Immature natural killer cell (primary cell): ENCODE results near the gene AATF. TPM values are rescaled to one million over a fixed set of nuclear protein-coding genes. Genes with fewer than 3 reads are reported as not detected.
A peak's percentile ranks its signal among the peaks of the same experiment; 100 is the strongest.

ENCODE experiments used
- DNase-seq, 3 donors: peaks; one replicate each; pipeline ENCODE4 v3.0.0; 2022; ENCODE audit warnings: mixed read lengths in 1 of 3
- H3K27ac Mint-ChIP-seq, 6 donors: one replicate each; pipeline ENCODE4 v1.8.0; 2020; ENCODE audit warnings: mixed read lengths in 6 of 6, mild to moderate bottlenecking in 5 of 6, inconsistent platforms in 4 of 6, moderate library complexity in 3 of 6
- H3K27me3 Mint-ChIP-seq, 3 donors: one replicate each; pipeline ENCODE4 v1.8.0; 2020 to 2021; ENCODE audit warnings: low read depth in 3 of 3, mild to moderate bottlenecking in 3 of 3, mixed read lengths in 3 of 3, moderate library complexity in 3 of 3, inconsistent platforms in 1 of 3
- H3K36me3 Mint-ChIP-seq, 3 donors: one replicate each; pipeline ENCODE4 v1.8.0; 2020; ENCODE audit warnings: mixed read lengths in 3 of 3, inconsistent platforms in 2 of 3, mild to moderate bottlenecking in 2 of 3
- H3K4me1 Mint-ChIP-seq, 2 donors: one replicate each; pipeline ENCODE4 v1.8.0; 2020; ENCODE audit warnings: inconsistent platforms in 2 of 2, mild to moderate bottlenecking in 2 of 2, mixed read lengths in 2 of 2, moderate library complexity in 1 of 2
- H3K4me3 Mint-ChIP-seq, 5 donors: one replicate each; pipeline ENCODE4 v1.8.0; 2020; ENCODE audit warnings: mild to moderate bottlenecking in 5 of 5, mixed read lengths in 5 of 5, inconsistent platforms in 3 of 5, moderate library complexity in 3 of 5
- H3K9me3 Mint-ChIP-seq, 6 donors: one replicate each; pipeline ENCODE4 v1.8.0; 2020; ENCODE audit warnings: mild to moderate bottlenecking in 6 of 6, mixed read lengths in 6 of 6, inconsistent platforms in 4 of 6, moderate library complexity in 3 of 6
- polyA plus RNA-seq, 3 donors: library from polyadenylated mRNA; unstranded; fragments of 300-500 nt; fragmentation: Illumina TruSeq; gene quantifications; one replicate each; pipeline ENCODE4 v1.2.3, GENCODE V29; 2021

AATF gene
- polyA plus RNA-seq, 3 donors from 2014 or later: 54.2 to 109 (median 61.0) TPM

DNA sequence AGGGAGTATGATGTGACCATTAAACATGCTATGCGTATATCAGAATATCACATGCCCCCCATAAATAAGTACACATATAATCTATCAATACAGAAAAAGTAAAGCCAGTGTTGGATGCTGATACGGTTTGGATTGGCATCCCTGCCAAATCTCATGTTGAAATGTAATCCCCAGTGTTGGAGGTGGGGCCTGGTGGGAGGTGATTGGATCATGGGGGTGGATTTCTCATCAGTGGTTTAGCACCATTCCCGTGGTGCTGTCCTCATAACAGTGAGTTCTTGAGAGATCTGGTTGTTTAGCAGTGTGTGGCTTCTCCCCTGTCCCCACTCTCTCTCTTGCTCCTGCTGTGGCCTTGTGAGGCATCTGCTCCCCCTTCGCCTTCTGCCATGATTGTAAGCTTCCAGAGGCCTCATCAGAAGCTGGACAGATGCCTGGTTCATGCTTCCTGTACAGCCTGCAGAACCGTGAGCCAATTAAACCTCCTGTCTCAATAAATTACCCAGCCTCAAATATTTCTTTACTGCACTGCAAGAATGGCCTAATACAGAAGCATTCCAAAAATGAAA, 88.9 kb downstream of the AATF start:
- no peaks in the 10 kb centered on the region for H3K9me3 Mint-ChIP-seq
- no peak overlapping the region for H3K4me3 Mint-ChIP-seq
- peak overlapping the region in 3 of 6 donors; percentile 12 to 56 (median 56) for H3K27ac Mint-ChIP-seq
- H3K36me3 Mint-ChIP-seq: peaks cover 5 to 16% (median 5%) of the 10 kb centered on the region in 3 donors
- peaks cover 3 to 8% of the 10 kb centered on the region in 2 donors for H3K4me1 Mint-ChIP-seq
- no peak for DNase-seq
- H3K27me3 Mint-ChIP-seq: no peaks in the 10 kb centered on the region

GRCh38 chr17:37039269-37039668, 90.5 kb downstream of the AATF start:
- Mint-ChIP-seq H3K36me3 (peaks cover 3 to 16% (median 4%) of the 10 kb centered on the region in 3 donors), H3K4me3 (no peak overlapping the region), H3K4me1 (peaks cover 6 to 8% of the 10 kb centered on the region in 2 donors), H3K27me3 (no peaks in the 10 kb centered on the region), H3K9me3 (no peaks in the 10 kb centered on the region), H3K27ac (no peak overlapping the region)
- DNase-seq: no peak

DNA sequence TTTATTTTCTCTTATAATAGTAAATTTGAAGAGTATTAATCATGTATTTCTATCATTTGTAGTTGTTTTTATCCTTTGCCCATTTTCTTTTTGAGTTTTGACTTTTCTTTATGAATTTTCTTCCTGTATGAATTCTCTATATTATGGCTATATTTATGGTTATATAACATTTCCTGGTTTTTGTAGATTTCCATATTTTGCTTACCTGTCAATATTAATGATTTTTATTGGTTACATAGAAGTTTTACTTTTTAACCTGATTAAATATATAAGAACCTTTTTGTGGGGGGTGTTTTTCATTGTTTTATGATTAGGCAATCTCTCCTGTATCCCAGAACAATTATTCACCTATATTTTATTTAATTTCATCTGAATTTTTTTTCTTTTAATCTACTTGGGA, 93.2 kb downstream of the AATF start:
- Mint-ChIP-seq H3K4me3 (no peak overlapping the region), H3K36me3 (peaks cover 0 to 17% (median 4%) of the 10 kb centered on the region in 3 donors), H3K27me3 (no peaks in the 10 kb centered on the region), H3K4me1 (peaks cover 7 to 10% of the 10 kb centered on the region in 2 donors), H3K27ac (no peak overlapping the region), H3K9me3 (no peaks in the 10 kb centered on the region)
- DNase-seq: no peak

- H3K27ac Mint-ChIP-seq: peak overlapping the region in 1 of 6 donors; percentile 17
- no peak for DNase-seq
- H3K4me3 Mint-ChIP-seq: no peak overlapping the region
- H3K4me1 Mint-ChIP-seq: peaks cover 11 to 15% of the 10 kb centered on the region in 2 donors
- H3K27me3 Mint-ChIP-seq: peaks cover 0 to 2% (median 0%) of the 10 kb centered on the region in 3 donors
- H3K36me3 Mint-ChIP-seq: peaks cover 4 to 12% (median 4%) of the 10 kb centered on the region in 3 donors
- no peaks in the 10 kb centered on the region for H3K9me3 Mint-ChIP-seq
Measured at GRCh38 chr17:37043201-37043600, 94.4 kb downstream of the AATF start.

GRCh38 chr17:37045351-37045922, 96.7 kb downstream of the AATF start:
- H3K9me3 Mint-ChIP-seq: no peaks in the 10 kb centered on the region
- H3K4me3 Mint-ChIP-seq: no peak overlapping the region
- no peak for DNase-seq
- peaks cover 4 to 17% (median 4%) of the 10 kb centered on the region in 3 donors for H3K36me3 Mint-ChIP-seq
- H3K27ac Mint-ChIP-seq: peak overlapping the region in 3 of 6 donors; percentile 3 to 62 (median 22)
- peaks cover 11 to 15% of the 10 kb centered on the region in 2 donors for H3K4me1 Mint-ChIP-seq
- H3K27me3 Mint-ChIP-seq: peaks cover 0 to 2% (median 0%) of the 10 kb centered on the region in 3 donors

DNA sequence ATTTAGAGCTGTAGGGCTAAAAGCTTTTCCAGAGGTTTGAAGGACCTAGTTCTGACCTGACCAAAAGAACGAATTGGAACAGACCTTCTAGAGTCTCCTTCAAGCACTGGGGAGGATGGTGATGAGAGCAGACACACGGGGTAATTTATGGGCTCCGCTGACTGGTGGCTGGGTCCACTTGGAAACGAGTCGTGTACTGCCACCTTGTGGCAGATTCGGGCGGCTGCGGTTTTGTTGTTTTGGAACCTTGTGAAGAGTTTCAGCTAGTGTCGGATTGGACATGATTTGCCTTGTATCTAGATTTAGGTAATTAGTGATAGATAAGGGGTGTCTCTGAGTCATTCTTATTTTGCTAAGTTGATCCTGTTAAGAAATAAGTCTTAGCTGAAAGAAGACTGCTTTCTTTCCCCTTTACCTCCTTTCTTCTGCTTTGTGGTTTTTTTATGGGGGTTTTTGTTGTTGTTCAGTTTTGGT, 98.9 kb downstream of the AATF start:
- peak; percentile 49 to 66 (median 60) for DNase-seq
- H3K36me3 Mint-ChIP-seq: peaks cover 4 to 25% (median 4%) of the 10 kb centered on the region in 3 donors
- peak overlapping the region in 5 of 6 donors; percentile 6 to 86 (median 67) for H3K27ac Mint-ChIP-seq
- peak overlapping the region in 1 of 5 donors; percentile 11 for H3K4me3 Mint-ChIP-seq
- H3K9me3 Mint-ChIP-seq: no peaks in the 10 kb centered on the region
- peaks cover 11 to 15% of the 10 kb centered on the region in 2 donors for H3K4me1 Mint-ChIP-seq
- peaks cover 0 to 2% (median 2%) of the 10 kb centered on the region in 3 donors for H3K27me3 Mint-ChIP-seq

DNA sequence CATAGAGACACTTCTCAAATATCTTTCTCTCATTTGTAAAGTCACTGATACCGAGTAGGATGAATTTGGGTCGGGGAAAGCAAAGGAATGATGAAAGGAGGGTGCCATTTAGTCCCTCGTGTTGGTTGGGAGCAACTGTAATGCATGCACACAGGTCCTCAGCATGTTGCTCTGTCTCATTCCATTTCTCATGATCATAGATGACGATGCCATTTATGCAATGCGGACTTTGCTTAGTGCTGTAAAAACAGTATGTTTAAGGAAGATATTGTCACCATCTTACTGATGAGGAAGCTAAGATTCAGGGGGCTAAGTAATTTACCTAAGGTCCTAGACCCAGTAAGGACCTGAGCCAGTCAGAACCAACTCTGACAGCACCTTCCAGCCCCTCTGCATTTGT, 100.1 kb downstream of the AATF start:
- Mint-ChIP-seq H3K4me3 (no peak overlapping the region), H3K4me1 (peaks cover 8 to 15% of the 10 kb centered on the region in 2 donors), H3K36me3 (peaks cover 4 to 21% (median 4%) of the 10 kb centered on the region in 3 donors), H3K27ac (no peak overlapping the region), H3K9me3 (no peaks in the 10 kb centered on the region), H3K27me3 (peaks cover 0 to 2% (median 2%) of the 10 kb centered on the region in 3 donors)
- no peak for DNase-seq

DNA sequence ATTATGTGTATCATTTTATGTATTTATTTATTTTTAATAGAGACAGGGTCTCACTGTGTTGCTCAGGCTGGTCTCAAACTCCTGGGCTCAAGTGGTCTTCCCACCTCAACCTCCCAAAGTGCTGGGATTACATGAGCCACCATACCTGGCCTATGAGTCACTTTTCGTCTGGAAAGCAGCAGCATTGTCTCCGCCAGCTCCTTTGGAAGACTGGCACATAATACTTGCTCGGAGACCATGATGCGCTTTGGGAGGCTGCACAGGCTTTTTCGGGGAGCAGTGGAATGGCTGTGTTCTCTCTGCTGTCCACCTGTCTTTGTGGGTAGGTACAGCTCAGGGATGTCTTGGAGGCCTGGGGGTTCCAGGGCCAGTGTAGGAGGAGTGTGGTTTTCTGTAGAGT, 102.2 kb downstream of the AATF start:
- Mint-ChIP-seq H3K9me3 (no peaks in the 10 kb centered on the region), H3K27me3 (peaks cover 0 to 2% (median 2%) of the 10 kb centered on the region in 3 donors), H3K4me3 (no peak overlapping the region), H3K27ac (no peak overlapping the region), H3K4me1 (peaks cover 7 to 21% of the 10 kb centered on the region in 2 donors), H3K36me3 (peaks cover 4 to 15% (median 6%) of the 10 kb centered on the region in 3 donors)
- DNase-seq: no peak

DNA sequence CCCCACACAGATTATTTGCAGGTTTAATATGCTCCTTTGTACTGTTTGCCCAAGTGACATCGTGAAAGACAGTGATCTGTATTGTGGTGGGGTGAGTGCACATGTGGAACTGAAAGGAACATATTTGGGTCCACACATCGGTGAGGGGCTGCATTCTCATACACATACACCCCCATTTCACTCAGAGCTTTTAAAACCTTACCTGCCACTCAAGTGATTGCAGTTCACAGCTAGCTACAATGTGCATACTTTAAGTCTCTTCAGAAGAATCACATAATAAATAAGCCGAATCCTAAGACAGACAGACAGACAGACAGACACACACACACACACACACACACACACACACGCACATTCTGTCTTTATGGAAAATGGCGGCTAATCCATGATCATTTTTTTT, 102.6 kb downstream of the AATF start:
- H3K4me3 Mint-ChIP-seq: no peak overlapping the region
- no peak overlapping the region for H3K27ac Mint-ChIP-seq
- DNase-seq: no peak
- peaks cover 7 to 21% of the 10 kb centered on the region in 2 donors for H3K4me1 Mint-ChIP-seq
- peaks cover 4 to 19% (median 6%) of the 10 kb centered on the region in 3 donors for H3K36me3 Mint-ChIP-seq
- H3K27me3 Mint-ChIP-seq: peaks cover 0 to 2% (median 2%) of the 10 kb centered on the region in 3 donors
- H3K9me3 Mint-ChIP-seq: no peaks in the 10 kb centered on the region

- H3K4me1 Mint-ChIP-seq: peaks cover 7 to 20% of the 10 kb centered on the region in 2 donors
- no peak for DNase-seq
- peaks cover 0 to 2% (median 2%) of the 10 kb centered on the region in 3 donors for H3K27me3 Mint-ChIP-seq
- H3K27ac Mint-ChIP-seq: peak overlapping the region in 3 of 6 donors; percentile 12 to 44 (median 24)
- no peaks in the 10 kb centered on the region for H3K9me3 Mint-ChIP-seq
- no peak overlapping the region for H3K4me3 Mint-ChIP-seq
- peaks cover 8 to 22% (median 9%) of the 10 kb centered on the region in 3 donors for H3K36me3 Mint-ChIP-seq
Measured at GRCh38 chr17:37051833-37052232, 103.1 kb downstream of the AATF start.

- Mint-ChIP-seq H3K36me3 (peaks cover 10 to 25% (median 11%) of the 10 kb centered on the region in 3 donors), H3K4me1 (peaks cover 5 to 13% of the 10 kb centered on the region in 2 donors), H3K4me3 (no peak overlapping the region), H3K27me3 (peaks cover 0 to 2% (median 2%) of the 10 kb centered on the region in 3 donors), H3K27ac (peak overlapping the region in 1 of 6 donors; percentile 46), H3K9me3 (no peaks in the 10 kb centered on the region)
- DNase-seq: no peak
Measured at GRCh38 chr17:37052450-37052849, 103.7 kb downstream of the AATF start.

DNA sequence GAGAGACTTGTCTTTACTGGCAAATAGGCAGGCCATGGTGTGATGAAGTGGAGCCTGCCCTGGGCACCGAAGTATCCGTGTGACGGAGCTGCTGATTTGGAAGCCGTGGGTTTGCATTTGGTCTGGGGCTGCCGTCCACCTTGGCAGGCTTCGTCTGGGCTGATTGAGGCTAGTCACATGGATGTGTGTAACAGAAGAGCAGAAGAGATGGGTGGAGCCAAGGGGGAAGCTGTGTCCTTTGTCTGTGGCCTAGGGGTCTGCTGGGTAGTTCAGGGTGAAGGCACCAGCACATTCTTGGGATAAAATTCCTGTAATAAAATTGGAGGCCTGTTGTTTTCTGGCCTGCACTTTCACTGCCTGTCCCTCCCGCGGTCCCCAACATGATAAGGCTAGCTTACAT, 106.1 kb downstream of the AATF start:
- no peaks in the 10 kb centered on the region for H3K9me3 Mint-ChIP-seq
- H3K27ac Mint-ChIP-seq: peak overlapping the region in 5 of 6 donors; percentile 20 to 65 (median 49)
- H3K27me3 Mint-ChIP-seq: peaks cover 0 to 2% (median 0%) of the 10 kb centered on the region in 3 donors
- H3K4me1 Mint-ChIP-seq: peaks cover 0 to 6% of the 10 kb centered on the region in 2 donors
- no peak for DNase-seq
- no peak overlapping the region for H3K4me3 Mint-ChIP-seq
- peaks cover 11 to 24% (median 14%) of the 10 kb centered on the region in 3 donors for H3K36me3 Mint-ChIP-seq

GRCh38 chr17:37056622-37057021, 107.9 kb downstream of the AATF start:
- no peak for DNase-seq

DNA sequence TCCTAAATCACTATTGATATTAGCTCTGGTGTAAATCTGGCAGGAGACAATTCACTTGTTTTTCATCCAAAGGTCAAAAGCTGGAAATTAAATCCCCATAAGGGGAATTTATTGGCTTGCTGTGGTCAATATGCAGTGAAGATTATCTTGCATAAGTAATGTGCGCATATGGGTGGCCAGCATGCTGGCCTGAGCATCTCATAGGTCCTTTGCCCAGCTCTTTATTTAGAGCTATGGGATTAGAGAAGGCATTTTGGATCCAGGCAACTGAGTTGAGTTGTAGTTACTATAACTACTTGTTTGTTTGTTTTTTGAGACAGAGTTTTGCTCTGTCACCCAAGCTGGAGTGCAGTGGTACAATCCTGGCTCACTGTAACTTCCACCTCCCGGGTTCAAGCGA, 110.7 kb downstream of the AATF start:
- peaks cover 0 to 2% (median 0%) of the 10 kb centered on the region in 3 donors for H3K27me3 Mint-ChIP-seq
- peaks cover 11 to 14% (median 14%) of the 10 kb centered on the region in 3 donors for H3K36me3 Mint-ChIP-seq
- H3K4me1 Mint-ChIP-seq: peaks cover 0 to 6% of the 10 kb centered on the region in 2 donors
- no peak overlapping the region for H3K4me3 Mint-ChIP-seq
- no peak for DNase-seq
- no peaks in the 10 kb centered on the region for H3K9me3 Mint-ChIP-seq
- peak overlapping the region in 1 of 6 donors; percentile 32 for H3K27ac Mint-ChIP-seq

More at GRCh38 chr17:37056622-37057021, 107.9 kb downstream of the AATF start:
- Mint-ChIP-seq H3K27me3 (peaks cover 0 to 2% (median 0%) of the 10 kb centered on the region in 3 donors), H3K27ac (peak overlapping the region in 1 of 6 donors; percentile 63), H3K9me3 (no peaks in the 10 kb centered on the region), H3K36me3 (peaks cover 11 to 21% (median 14%) of the 10 kb centered on the region in 3 donors), H3K4me1 (peaks cover 0 to 6% of the 10 kb centered on the region in 2 donors), H3K4me3 (no peak overlapping the region)
